Activated T-helper 1 cell treated with anti-CD3 and anti-CD28 coated beads, Interleukin-2, amount 50 U/mL, for 16 hours (primary cell): ENCODE data around the gene PTMS.

Experiments
- DNase-seq, 2 donors: peaks; one replicate each; pipeline ENCODE4 v3.0.0-alpha.2; 2020; ENCODE audit warnings: low read depth in 1 of 2, low spot score in 1 of 2

PTMS gene

GRCh38 chr12:6752167-6752920, 13.8 kb upstream of the PTMS start:
- DNase-seq: no peak

GRCh38 chr12:6752921-6753771, 13.0 kb upstream of the PTMS start, which contains the start of gene MLF2:
TSS of gene MLF2 (minus strand) at chr12:6753141. CDS start at chr12:6752334, 807 bp downstream.
- peak; percentile 93 to 94 for DNase-seq

GRCh38 chr12:6753772-6754356, 12.3 kb upstream of the PTMS start:
- DNase-seq: no peak

- no peak for DNase-seq
Measured at GRCh38 chr12:6754411-6754810, 11.8 kb upstream of the PTMS start.

- DNase-seq: no peak
Measured at GRCh38 chr12:6757028-6757690, 9.0 kb upstream of the PTMS start.

GRCh38 chr12:6758506-6759095, 7.6 kb upstream of the PTMS start:
- no peak for DNase-seq

- DNase-seq: no peak
Measured at GRCh38 chr12:6759741-6760140, 6.4 kb upstream of the PTMS start.

GRCh38 chr12:6763380-6763779, 2.8 kb upstream of the PTMS start:
- DNase-seq: no peak

- no peak for DNase-seq
Measured at GRCh38 chr12:6764011-6764828, 1.9 kb upstream of the PTMS start.

- no peak for DNase-seq
Measured at GRCh38 chr12:6765048-6765633, 1.0 kb upstream of the PTMS start.

GRCh38 chr12:6766651-6767349, 637 bp downstream of the PTMS start:
- no peak for DNase-seq

- DNase-seq: no peak
Measured at GRCh38 chr12:6767353-6768319, 1.5 kb downstream of the PTMS start.

GRCh38 chr12:6768437-6768914, 2.3 kb downstream of the PTMS start:
- no peak for DNase-seq

- DNase-seq: no peak
Measured at GRCh38 chr12:6768990-6769389, 2.8 kb downstream of the PTMS start.

GRCh38 chr12:6769666-6770065, 3.5 kb downstream of the PTMS start:
- no peak for DNase-seq

GRCh38 chr12:6770094-6770493, 3.9 kb downstream of the PTMS start:
- no peak for DNase-seq

- DNase-seq: no peak
Measured at GRCh38 chr12:6770600-6770999, 4.4 kb downstream of the PTMS start.

GRCh38 chr12:6771091-6771495, 4.9 kb downstream of the PTMS start:
- no peak for DNase-seq
